Measurements from ENCODE around the gene NADK.
"Not testable (repeated sequence)": the region's sequence is repeated elsewhere in the genome, so short reads cannot be mapped to it uniquely, and the experiment has no call there.

NADK gene

GRCh38 chr1:1704284-1704957, 73.8 kb downstream of the NADK start:
- DNase-seq (ENCODE audit: low spot score) = not testable (repeated sequence)

GRCh38 chr1:1703796-1704195, 74.5 kb downstream of the NADK start:
- DNase-seq (ENCODE audit: low spot score) = no peak

- DNase-seq (ENCODE audit: low spot score) = not testable (repeated sequence)
These were observed 75.8 kb downstream of the NADK start for GRCh38 chr1:1702506-1702905.

Data from hematopoietic multipotent progenitor cell treated with erythropoietin and hydrocortisone succinate and interleukin-3 and kit ligand, for 17 days (in vitro differentiated cells).